GM21825 (cell line): ENCODE results near the gene PTPRD.

ENCODE experiments used
- ATAC-seq: cut with Tn5 transposase; IDR thresholded peaks from one replicate; pipeline ENCODE4 v1.9.1; 2021; ENCODE audit warnings: mild to moderate bottlenecking, moderate library complexity; ENCODE audit not compliant: unreplicated experiment

Gene PTPRD

GRCh38 chr9:8757881-8758280 lies 1854.9 kb downstream of the PTPRD start:
- no peak for ATAC-seq

DNA sequence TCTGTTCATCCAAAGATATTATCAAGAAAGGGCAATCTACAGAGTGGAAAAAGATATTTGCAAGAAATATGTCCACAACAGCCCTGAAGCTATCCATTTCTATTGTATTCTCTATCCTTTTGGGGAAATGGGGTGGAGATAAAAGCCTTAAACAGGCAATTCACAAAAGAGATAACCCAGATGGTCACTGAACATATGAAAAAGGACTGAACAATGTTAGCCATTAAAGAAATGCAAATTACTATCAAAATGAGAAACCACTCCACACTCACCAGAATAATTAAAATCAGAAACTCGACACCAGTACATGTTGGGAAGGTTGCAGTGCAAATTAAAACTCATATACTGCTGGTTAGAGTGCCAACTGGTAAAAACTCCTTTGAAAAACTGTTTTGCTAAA lies 1858.1 kb downstream of the PTPRD start:
- no peak for ATAC-seq

- no peak for ATAC-seq
These were observed 1861.3 kb downstream of the PTPRD start for GRCh38 chr9:8751406-8751930.

DNA sequence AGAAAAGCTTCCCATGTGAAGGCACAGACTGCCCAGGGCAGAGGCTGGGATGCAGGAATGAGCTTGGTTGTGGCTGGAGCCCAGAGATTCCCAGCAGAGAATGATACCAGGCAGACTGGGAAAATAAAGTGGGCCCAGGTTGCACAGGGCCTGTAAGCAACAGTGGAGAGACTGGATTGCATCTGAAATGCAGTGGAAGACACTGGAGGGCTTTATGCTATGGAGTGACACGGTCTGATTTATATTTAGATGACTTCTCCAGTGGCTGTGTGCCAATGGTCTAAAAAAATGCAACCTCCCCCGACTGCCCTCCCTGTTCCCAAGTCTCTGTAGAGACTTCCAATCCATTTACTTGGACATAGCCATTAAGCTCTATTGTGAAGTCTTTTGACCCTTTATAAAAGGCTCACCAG lies 1862.2 kb downstream of the PTPRD start:
- no peak for ATAC-seq

DNA sequence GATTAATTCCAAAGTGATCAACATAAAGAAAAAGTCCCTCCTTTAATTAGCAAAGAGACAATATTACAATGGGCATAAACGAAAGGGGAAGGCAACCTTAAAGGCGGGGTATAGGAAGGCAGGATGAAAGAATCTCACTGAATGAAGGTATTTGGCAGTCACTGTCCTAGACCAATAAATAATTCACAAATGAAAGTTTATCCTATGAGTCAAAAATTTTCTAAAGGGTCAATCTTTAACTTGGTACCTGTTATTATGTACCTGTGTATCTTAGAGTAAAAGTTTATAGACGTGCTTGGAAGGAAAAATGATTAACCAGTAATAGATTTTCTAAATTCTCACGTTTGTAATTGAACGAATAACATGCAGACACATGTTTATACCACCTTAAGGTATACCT lies 1867.5 kb downstream of the PTPRD start:
- no peak for ATAC-seq

DNA sequence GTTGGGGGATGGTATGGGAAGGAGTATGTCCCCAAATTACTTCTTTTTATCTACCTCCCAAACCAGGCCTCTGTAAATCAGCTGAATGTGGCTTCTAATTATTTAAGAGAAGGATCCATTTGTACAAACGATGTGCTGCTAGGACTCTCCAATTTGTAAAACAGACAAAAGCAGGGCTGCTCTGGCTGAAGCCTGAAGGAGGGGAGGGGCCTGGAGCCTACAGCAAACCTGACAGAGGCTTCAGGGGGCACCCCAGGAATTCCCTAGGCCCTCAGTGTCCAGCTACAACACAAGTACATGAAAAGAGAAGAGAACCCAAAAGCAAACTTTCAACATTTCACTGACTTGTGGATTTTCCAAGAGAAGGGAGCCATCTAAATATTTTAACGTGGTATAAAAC lies 1873.9 kb downstream of the PTPRD start:
- ATAC-seq: no peak

DNA sequence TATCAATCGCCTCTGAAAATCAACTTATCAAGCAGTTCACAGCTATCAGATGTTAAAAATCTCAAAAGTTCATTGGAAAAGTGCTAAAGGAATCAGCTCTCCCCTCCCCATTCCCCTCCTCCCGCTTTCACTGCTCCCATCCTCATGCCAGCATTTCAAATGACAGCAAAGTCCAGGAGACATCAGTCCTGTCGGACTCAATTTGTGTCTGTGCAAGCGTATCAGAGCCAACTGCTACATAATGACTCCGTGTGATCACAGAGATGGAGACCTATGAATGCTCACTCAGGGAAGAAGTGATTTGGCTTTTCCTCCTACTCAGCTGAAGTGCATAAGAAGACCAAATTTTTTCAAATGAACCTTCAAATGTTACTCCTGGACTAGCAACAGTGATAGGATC lies 1876.0 kb downstream of the PTPRD start:
- no peak for ATAC-seq

DNA sequence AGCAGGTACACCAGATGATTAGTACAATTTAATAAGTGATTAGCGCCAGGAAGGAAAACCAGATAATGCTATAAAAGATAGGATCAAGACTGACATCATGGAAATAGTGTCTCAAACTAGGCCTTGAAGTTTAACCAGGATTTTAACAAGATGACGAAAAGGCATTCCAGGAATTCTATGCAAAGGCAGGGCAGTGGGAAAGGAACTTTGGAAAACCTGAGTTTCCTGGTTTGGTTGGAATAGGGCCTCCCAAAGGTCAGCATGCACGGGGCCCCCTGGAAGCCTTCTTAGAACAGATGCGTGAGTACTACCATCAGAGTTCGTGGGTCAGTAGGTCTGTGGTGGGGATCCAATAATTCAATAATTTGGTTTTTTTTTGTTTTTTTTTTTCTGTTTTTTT lies 1878.0 kb downstream of the PTPRD start:
- ATAC-seq: no peak

GRCh38 chr9:8733131-8733954 lies 1879.5 kb downstream of the PTPRD start:
- ATAC-seq: no peak

- no peak for ATAC-seq
These were observed 1880.3 kb downstream of the PTPRD start for GRCh38 chr9:8732367-8733075.

DNA sequence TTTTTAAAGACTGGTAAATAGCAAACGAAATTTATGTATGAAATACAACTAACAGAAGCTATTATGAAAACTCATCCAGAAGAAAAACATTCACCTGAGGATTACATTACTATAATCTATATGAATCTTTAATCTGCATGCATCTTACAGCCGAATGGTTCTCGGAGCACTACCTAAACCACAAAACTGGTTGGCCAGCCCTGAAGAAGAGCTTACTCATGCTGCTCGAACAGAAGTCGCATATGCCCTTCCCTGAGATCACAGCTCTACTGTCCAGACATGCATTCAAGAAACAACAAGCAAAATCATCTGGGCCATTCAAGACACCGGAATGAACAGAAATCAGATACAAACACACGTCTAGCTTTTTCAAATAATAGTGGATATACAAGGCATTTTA lies 1882.2 kb downstream of the PTPRD start:
- ATAC-seq: no peak

GRCh38 chr9:8728910-8729309 lies 1883.9 kb downstream of the PTPRD start:
- no peak for ATAC-seq

DNA sequence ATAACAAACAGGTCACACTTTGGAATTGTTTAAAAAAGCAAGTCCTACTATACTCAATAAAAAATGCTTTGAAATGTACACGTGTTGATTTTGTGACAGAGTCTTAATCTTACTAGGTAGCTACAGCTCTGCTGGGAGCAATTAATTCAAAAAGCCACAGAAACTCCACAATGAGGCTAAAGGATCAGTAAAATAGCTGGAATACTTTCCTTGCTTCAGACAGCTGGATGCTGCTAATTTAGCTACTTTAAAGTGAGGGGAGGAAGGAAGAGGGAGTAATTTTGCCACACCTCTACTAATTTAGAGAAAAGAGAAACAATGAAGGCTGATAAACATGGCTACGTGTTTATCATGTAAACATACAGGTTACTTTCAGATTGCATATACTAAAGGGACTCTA lies 1885.6 kb downstream of the PTPRD start:
- no peak for ATAC-seq

DNA sequence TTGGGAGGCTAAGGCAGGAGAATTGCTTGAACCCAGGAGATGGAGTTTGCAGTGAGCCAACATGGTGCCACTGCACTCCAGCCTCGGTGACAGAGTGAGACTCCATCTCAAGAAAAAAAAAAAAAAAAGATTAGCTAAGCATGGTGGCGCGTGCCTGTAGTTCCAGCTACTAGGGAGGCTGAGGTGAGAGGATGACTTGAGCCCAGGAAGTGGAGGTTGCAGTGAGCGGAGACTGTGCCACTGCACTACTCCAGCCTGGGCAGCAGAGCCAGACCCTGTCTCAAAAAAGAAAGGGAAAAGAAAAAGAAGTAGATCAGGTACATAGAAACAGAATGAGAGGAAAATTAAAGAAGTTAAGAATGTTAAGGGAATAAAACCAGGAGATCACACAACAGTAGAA lies 1886.1 kb downstream of the PTPRD start:
- no peak for ATAC-seq

- no peak for ATAC-seq
These were observed 1887.2 kb downstream of the PTPRD start for GRCh38 chr9:8725635-8726034.

DNA sequence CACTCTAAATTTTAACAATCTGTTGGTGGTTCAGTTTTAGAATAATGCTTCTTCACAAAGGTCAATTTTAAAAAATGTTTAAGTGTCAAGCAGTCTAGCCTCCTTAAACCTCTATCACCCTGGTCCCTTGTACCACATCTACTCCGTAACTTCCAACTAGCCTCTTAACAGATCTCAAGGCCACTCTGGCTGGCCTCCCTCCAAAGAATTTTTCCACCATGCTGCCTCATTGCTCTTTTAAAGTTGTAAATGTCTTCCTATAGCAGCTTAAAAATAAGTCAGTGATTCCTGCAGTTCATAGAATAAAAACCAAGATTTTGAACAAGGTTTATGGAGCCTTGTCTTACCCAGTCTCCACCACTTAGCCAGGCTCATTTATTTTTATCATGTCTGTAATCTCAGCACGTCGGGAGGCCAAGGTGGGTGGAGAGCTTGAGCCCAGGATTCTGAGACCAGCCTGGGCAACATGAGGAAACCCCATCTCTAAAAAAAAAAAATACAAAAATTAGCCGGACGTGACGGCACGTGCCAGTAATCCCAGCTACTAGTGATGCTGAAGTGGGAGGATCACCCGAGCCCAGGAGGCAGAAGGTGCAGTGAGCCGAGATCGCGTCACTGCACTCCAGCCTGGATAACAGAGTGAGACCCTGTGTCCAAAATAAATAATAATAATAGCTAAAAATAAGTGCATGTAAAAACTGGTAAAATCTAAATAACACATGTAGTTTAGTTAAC lies 1888.4 kb downstream of the PTPRD start:
- no peak for ATAC-seq

GRCh38 chr9:8723195-8723594 lies 1889.6 kb downstream of the PTPRD start:
- no peak for ATAC-seq

- no peak for ATAC-seq
These were observed 1892.8 kb downstream of the PTPRD start for GRCh38 chr9:8719833-8720486.

GRCh38 chr9:8718121-8718725 lies 1894.6 kb downstream of the PTPRD start:
- no peak for ATAC-seq

GRCh38 chr9:8717146-8717545 lies 1895.7 kb downstream of the PTPRD start:
- no peak for ATAC-seq

DNA sequence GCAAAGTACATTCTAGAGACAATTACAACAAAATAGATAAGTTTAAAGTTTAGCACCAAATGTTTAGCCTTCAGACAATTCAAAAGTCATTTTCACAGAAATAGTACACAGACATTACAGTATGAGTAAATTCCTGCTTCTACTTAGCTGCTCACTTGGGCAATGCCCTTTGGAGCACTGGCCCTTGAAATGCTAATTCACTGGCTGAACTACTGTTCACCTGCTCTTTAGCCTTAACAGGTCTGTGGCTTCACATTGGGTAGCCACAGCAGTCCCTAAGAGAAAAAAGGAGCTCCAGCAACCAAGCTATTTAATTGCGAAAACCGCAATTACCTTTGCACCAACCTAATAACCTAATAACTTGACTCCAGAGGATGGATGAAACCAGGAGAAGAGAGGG lies 1897.0 kb downstream of the PTPRD start:
- ATAC-seq: no peak
